MM.1S (cell line): ENCODE data around the gene ASIC5.

Source experiments
- DNase-seq: peaks from one replicate; pipeline ENCODE4 v3.0.0-alpha.2; 2015
- H2AFZ ChIP-seq: fragments of 300-600 bp; sonication (generic); 2 replicates; pipeline ENCODE4 v1.6.0; 2016; ENCODE audit warnings: antibody characterized with exemption, low read length
- H3F3A ChIP-seq: fragments of 300-600 bp; sonication (generic); 2 replicates; pipeline ENCODE4 v1.6.1; 2016; ENCODE audit warnings: mild to moderate bottlenecking, antibody characterized with exemption, low read length, moderate library complexity, mixed read lengths; ENCODE audit not compliant: insufficient read depth
- H3K27ac ChIP-seq: fragments of 300-600 bp; sonication (generic); 2 replicates; pipeline ENCODE4 v1.5.1; 2016; ENCODE audit warnings: mild to moderate bottlenecking, low read length
- H3K27me3 ChIP-seq: fragments of 300-600 bp; sonication (generic); replicated peaks from 2 replicates; pipeline ENCODE4 v1.6.0; 2016; ENCODE audit warnings: low read length; ENCODE audit not compliant: insufficient read depth
- H3K36me3 ChIP-seq: fragments of 300-600 bp; sonication (generic); replicated peaks from 2 replicates; pipeline ENCODE4 v1.6.1; 2016; ENCODE audit warnings: mild to moderate bottlenecking, low read length, mixed read lengths; ENCODE audit not compliant: insufficient read depth
- H3K4me1 ChIP-seq: fragments of 300-600 bp; sonication (generic); 2 replicates; pipeline ENCODE4 v1.6.1; 2016; ENCODE audit warnings: low read length, mixed read lengths
- H3K4me2 ChIP-seq: fragments of 300-600 bp; sonication (generic); 2 replicates; pipeline ENCODE4 v1.6.0; 2016; ENCODE audit warnings: low read depth, low read length
- H3K4me3 ChIP-seq: fragments of 300-600 bp; sonication (generic); 2 replicates; pipeline ENCODE4 v1.5.1; 2016; ENCODE audit warnings: low read length, mixed read lengths
- H3K79me2 ChIP-seq: fragments of 300-600 bp; sonication (generic); 2 replicates; pipeline ENCODE4 v1.6.1; 2016; ENCODE audit warnings: mixed run types, low read length, mixed read lengths
- H3K9ac ChIP-seq: fragments of 300-600 bp; sonication (generic); 2 replicates; pipeline ENCODE4 v1.6.1; 2016; ENCODE audit warnings: low read length, mixed read lengths
- H3K9me2 ChIP-seq: fragments of 300-600 bp; sonication (generic); replicated peaks from 2 replicates; pipeline ENCODE4 v1.6.1; 2016; ENCODE audit warnings: mild to moderate bottlenecking, low read length, mixed read lengths; ENCODE audit not compliant: insufficient read depth
- H3K9me3 ChIP-seq: fragments of 300-600 bp; sonication (generic); replicated peaks from 2 replicates; pipeline ENCODE4 v1.6.1; 2016; ENCODE audit warnings: mild to moderate bottlenecking, low read length, mixed read lengths; ENCODE audit not compliant: insufficient read depth
- H4K20me1 ChIP-seq: fragments of 300-600 bp; sonication (generic); 2 replicates; pipeline ENCODE4 v1.6.1; 2016; ENCODE audit warnings: mild to moderate bottlenecking, low read length, moderate library complexity, mixed read lengths; ENCODE audit not compliant: insufficient read depth
- EZH2 ChIP-seq: fragments of 300-600 bp; sonication (generic); optimal IDR thresholded peaks from 2 replicates; pipeline ENCODE3; 2017; ENCODE audit warnings: low read depth, mild to moderate bottlenecking, antibody characterized with exemption, low read length, mixed read lengths
- EZH2phosphoT487 ChIP-seq: fragments of 300-600 bp; sonication (generic); IDR thresholded peaks from 2 replicates; pipeline ENCODE4 v1.6.1; 2018; ENCODE audit warnings: antibody characterized with exemption, low read length
- TF ChIP-seq, protein P1 (sequence below): fragments of 300-600 bp; sonication (generic); IDR thresholded peaks from 2 replicates; pipeline ENCODE4 v1.5.1; 2016; ENCODE audit warnings: antibody characterized with exemption, low read length, mixed read lengths

The ASIC5 gene

GRCh38 chr4:155854582-155855226 lies 11.4 kb downstream of the ASIC5 start:
- peak; percentile 54 for DNase-seq
- no peaks in the 10 kb centered on the region for H3K9me2 ChIP-seq
- no peak for TF ChIP-seq EZH2
- TF ChIP-seq, protein P1, sequence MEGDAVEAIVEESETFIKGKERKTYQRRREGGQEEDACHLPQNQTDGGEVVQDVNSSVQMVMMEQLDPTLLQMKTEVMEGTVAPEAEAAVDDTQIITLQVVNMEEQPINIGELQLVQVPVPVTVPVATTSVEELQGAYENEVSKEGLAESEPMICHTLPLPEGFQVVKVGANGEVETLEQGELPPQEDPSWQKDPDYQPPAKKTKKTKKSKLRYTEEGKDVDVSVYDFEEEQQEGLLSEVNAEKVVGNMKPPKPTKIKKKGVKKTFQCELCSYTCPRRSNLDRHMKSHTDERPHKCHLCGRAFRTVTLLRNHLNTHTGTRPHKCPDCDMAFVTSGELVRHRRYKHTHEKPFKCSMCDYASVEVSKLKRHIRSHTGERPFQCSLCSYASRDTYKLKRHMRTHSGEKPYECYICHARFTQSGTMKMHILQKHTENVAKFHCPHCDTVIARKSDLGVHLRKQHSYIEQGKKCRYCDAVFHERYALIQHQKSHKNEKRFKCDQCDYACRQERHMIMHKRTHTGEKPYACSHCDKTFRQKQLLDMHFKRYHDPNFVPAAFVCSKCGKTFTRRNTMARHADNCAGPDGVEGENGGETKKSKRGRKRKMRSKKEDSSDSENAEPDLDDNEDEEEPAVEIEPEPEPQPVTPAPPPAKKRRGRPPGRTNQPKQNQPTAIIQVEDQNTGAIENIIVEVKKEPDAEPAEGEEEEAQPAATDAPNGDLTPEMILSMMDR: no peak
- TF ChIP-seq EZH2phosphoT487: no peak
- no peaks in the 10 kb centered on the region for H3K79me2 ChIP-seq
- H3K9ac ChIP-seq: peak overlapping the region; percentile 31; the same call in 1 of the 2 replicates
- peak overlapping the region; percentile 46 for H3K4me3 ChIP-seq
- H4K20me1 ChIP-seq: no peaks in the 10 kb centered on the region
- peak overlapping the region; percentile 23; the same call in 1 of the 2 replicates for H3K27ac ChIP-seq
- peaks cover 6% of the 10 kb centered on the region; the same call in 1 of the 2 replicates for H3K4me1 ChIP-seq
- H2AFZ ChIP-seq: peak overlapping the region; percentile 57
- no peaks in the 10 kb centered on the region for H3K36me3 ChIP-seq
- H3K9me3 ChIP-seq: no peaks in the 10 kb centered on the region
- no peaks in the 10 kb centered on the region for H3F3A ChIP-seq
- H3K27me3 ChIP-seq: no peaks in the 10 kb centered on the region
- peak overlapping the region; percentile 53 for H3K4me2 ChIP-seq

GRCh38 chr4:155853189-155853588 lies 12.9 kb downstream of the ASIC5 start:
- no peak overlapping the region for H3K4me3 ChIP-seq
- no peak overlapping the region for H2AFZ ChIP-seq
- no peak overlapping the region for H3K27ac ChIP-seq
- H3K36me3 ChIP-seq: no peaks in the 10 kb centered on the region
- no peak for TF ChIP-seq EZH2
- TF ChIP-seq EZH2phosphoT487: no peak
- TF ChIP-seq, protein P1: no peak
- no peaks in the 10 kb centered on the region for H3K27me3 ChIP-seq
- no peaks in the 10 kb centered on the region for H3K9me3 ChIP-seq
- H4K20me1 ChIP-seq: no peaks in the 10 kb centered on the region
- no peaks in the 10 kb centered on the region for H3K79me2 ChIP-seq
- no peaks in the 10 kb centered on the region for H3K9me2 ChIP-seq
- H3K4me2 ChIP-seq: no peak overlapping the region
- no peaks in the 10 kb centered on the region for H3F3A ChIP-seq
- no peak for DNase-seq
- peaks cover 6% of the 10 kb centered on the region; the same call in 1 of the 2 replicates for H3K4me1 ChIP-seq
- H3K9ac ChIP-seq: no peak overlapping the region

- H4K20me1 ChIP-seq: no peaks in the 10 kb centered on the region
- no peaks in the 10 kb centered on the region for H3K79me2 ChIP-seq
- DNase-seq: no peak
- no peak overlapping the region for H3K4me2 ChIP-seq
- H3K9me2 ChIP-seq: no peaks in the 10 kb centered on the region
- H3F3A ChIP-seq: no peaks in the 10 kb centered on the region
- no peaks in the 10 kb centered on the region for H3K9me3 ChIP-seq
- no peak overlapping the region for H2AFZ ChIP-seq
- no peak overlapping the region for H3K9ac ChIP-seq
- H3K27me3 ChIP-seq: no peaks in the 10 kb centered on the region
- TF ChIP-seq EZH2 (no peak), EZH2phosphoT487 (no peak)
- TF ChIP-seq, protein P1: no peak
- 0 out of 2 replicates have a peak, but pooled peaks cover under 1% of the 10 kb centered on the region for H3K4me1 ChIP-seq
- H3K36me3 ChIP-seq: no peaks in the 10 kb centered on the region
- H3K4me3 ChIP-seq: no peak overlapping the region
- H3K27ac ChIP-seq: no peak overlapping the region
Measured at GRCh38 chr4:155849042-155849441, 17.0 kb downstream of the ASIC5 start.
